Transverse colon (tissue), 4 donors: ENCODE results near the gene COL20A1. TPM values are rescaled to one million over a fixed set of nuclear protein-coding genes. Genes with fewer than 3 reads are reported as not detected.

ENCODE experiments used
- DNase-seq: peaks from one replicate; pipeline ENCODE4 v3.0.0-alpha.2; 2019
- H3K27ac ChIP-seq, 4 donors: fragments of 200-600 bp; sonication (generic); 2 replicates each; pipeline ENCODE4 v1.5.1; 2016 to 2018; ENCODE audit warnings: inconsistent platforms in 4 of 4
- H3K27me3 ChIP-seq: fragments of 200-600 bp; sonication (generic); 2 replicates; pipeline ENCODE4 v1.5.1; 2017; ENCODE audit warnings: inconsistent platforms
- H3K36me3 ChIP-seq, 4 donors: fragments of 200-600 bp; sonication (generic); 2 replicates each; pipeline ENCODE4 v1.5.1; 2017 to 2019; ENCODE audit warnings: inconsistent platforms in 4 of 4
- H3K4me1 ChIP-seq, 4 donors: fragments of 200-600 bp; sonication (generic); 2 replicates each; pipeline ENCODE4 v1.5.1; 2017 to 2020; ENCODE audit warnings: inconsistent platforms in 4 of 4
- H3K4me3 ChIP-seq, 4 donors: fragments of 200-600 bp; sonication (generic); 1 replicate in 1 of 4; 2 replicates in 3 of 4; pipeline versions ENCODE4 v1.5.1 to v1.6.1; 2017 to 2019; ENCODE audit warnings: inconsistent platforms in 4 of 4
- H3K9me3 ChIP-seq, 2 donors: fragments of 200-600 bp; sonication (generic); 2 replicates each; pipeline ENCODE4 v1.5.1; 2017 to 2019; ENCODE audit warnings: inconsistent platforms in 2 of 2
- EP300 ChIP-seq: sonication (generic); formaldehyde crosslinking; IDR thresholded peaks from one replicate; pipeline ENCODE4 v1.6.1; 2017; ENCODE audit warnings: antibody characterized with exemption, low read depth
- POLR2A ChIP-seq: fragments of 450-650 bp; IDR thresholded peaks from one replicate; pipeline ENCODE4 v1.6.1; 2016; ENCODE audit warnings: antibody characterized with exemption, mild to moderate bottlenecking, moderate library complexity
- POLR2AphosphoS5 ChIP-seq, 3 donors: sonication (generic); formaldehyde crosslinking; IDR thresholded peaks; one replicate each; pipeline ENCODE4 v1.6.1; 2016; ENCODE audit warnings: antibody characterized with exemption in 3 of 3
- WGBS, 2 donors: methylation state at CpG; one replicate each; pipeline ENCODE4 v1.1.5; 2018; ENCODE audit warnings: low coverage in 1 of 2; 5-methylcytosine and 5-hydroxymethylcytosine counted together
- in situ Hi-C, 4 donors: fragments of 200-750 bp; cut with MboI; loops; one replicate each; pipeline versions ENCODE4 v1.15.0 to v1.15.1; 2017; ENCODE audit warnings: low sequenced_read_pairs in 3 of 4, low pct_ligation_motif_present in 1 of 4, low pct_unique_long_range_greater_than_20kb in 1 of 4
- intact Hi-C: fragments of 100-400 bp; cut with DNase I; formaldehyde crosslinking; loops from one replicate; pipeline ENCODE4 v1.15.1; 2023; ENCODE audit warnings: low total_unique reads
- total RNA-seq, 4 donors: library from RNA; depleted of rRNA; stranded (reverse); fragments of >200 nt; gene quantifications; one replicate each; pipeline ENCODE4 v1.1.0, GENCODE V29; 2016
- TF ChIP-seq, protein P1 (sequence below), 5 experiments: fragments of 200-600 bp in 3 of 5; fragments of 450-650 bp in 2 of 5; sonication (generic) in 3 of 5; IDR thresholded peaks; 1 replicate in 2 of 5; 2 replicates in 3 of 5; pipeline ENCODE4 v1.5.1; 2016 to 2017; ENCODE audit warnings: antibody characterized with exemption in 5 of 5, inconsistent platforms in 3 of 5, mild to moderate bottlenecking in 2 of 5, moderate library complexity in 1 of 5

COL20A1 gene
- total RNA-seq: 10 to 100 TPM in 1 of 4 donors, not detected in 3; 43.8 TPM

DNA sequence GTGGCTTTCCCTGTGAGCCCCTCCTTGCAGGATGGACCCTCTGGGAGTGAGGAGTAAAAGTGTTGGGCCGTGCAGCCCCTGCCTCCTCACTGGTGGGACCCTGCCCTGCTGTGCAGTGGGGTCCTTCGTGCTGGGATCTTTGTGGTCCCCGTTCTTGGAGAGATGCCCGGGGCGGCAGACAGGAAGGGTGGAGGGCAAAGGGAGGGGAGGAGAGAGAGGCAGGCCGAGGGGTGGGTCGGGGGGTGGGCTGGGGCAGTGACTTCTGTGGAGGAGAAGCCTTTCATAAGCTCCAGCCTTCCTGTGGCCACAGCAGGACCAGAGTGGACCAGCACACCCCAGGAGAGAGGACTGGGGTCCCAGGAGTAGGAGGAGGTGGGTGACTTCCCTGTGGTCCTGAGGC, at the start of gene COL20A1:
TSS of gene COL20A1 (plus strand) at position 283 of the 400 bp plus-strand sequence. CDS start 1,922 bp downstream, outside the sequence.
- H3K4me1 ChIP-seq: peaks cover 0 to 5% (median 0%) of the 10 kb centered on the region in 4 donors
- peaks cover 0 to 3% (median 0%) of the 10 kb centered on the region in 4 donors for H3K36me3 ChIP-seq
- H3K27me3 ChIP-seq: peaks cover 50% of the 10 kb centered on the region
- no peak within 1 kb of the TSS for H3K4me3 ChIP-seq
- H3K9me3 ChIP-seq: no peaks in the 10 kb centered on the region
- no peak for DNase-seq
- TF ChIP-seq, protein P1, sequence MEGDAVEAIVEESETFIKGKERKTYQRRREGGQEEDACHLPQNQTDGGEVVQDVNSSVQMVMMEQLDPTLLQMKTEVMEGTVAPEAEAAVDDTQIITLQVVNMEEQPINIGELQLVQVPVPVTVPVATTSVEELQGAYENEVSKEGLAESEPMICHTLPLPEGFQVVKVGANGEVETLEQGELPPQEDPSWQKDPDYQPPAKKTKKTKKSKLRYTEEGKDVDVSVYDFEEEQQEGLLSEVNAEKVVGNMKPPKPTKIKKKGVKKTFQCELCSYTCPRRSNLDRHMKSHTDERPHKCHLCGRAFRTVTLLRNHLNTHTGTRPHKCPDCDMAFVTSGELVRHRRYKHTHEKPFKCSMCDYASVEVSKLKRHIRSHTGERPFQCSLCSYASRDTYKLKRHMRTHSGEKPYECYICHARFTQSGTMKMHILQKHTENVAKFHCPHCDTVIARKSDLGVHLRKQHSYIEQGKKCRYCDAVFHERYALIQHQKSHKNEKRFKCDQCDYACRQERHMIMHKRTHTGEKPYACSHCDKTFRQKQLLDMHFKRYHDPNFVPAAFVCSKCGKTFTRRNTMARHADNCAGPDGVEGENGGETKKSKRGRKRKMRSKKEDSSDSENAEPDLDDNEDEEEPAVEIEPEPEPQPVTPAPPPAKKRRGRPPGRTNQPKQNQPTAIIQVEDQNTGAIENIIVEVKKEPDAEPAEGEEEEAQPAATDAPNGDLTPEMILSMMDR (IDR thresholded peaks at IDR 0.05): no peak
- TF ChIP-seq EP300: no peak
- no peak for TF ChIP-seq POLR2AphosphoS5 (IDR thresholded peaks at IDR 0.05)
- no peak for TF ChIP-seq POLR2A
- in situ Hi-C loops: no loop called here
- 28% methylated on average over 7 of the region's 7 CpGs; no CpG with 5 or more reads in 1 of the 2 donors for WGBS, 2 donors
- intact Hi-C loops: no loop called here
- no peak within 1 kb of the TSS for H3K27ac ChIP-seq

DNA sequence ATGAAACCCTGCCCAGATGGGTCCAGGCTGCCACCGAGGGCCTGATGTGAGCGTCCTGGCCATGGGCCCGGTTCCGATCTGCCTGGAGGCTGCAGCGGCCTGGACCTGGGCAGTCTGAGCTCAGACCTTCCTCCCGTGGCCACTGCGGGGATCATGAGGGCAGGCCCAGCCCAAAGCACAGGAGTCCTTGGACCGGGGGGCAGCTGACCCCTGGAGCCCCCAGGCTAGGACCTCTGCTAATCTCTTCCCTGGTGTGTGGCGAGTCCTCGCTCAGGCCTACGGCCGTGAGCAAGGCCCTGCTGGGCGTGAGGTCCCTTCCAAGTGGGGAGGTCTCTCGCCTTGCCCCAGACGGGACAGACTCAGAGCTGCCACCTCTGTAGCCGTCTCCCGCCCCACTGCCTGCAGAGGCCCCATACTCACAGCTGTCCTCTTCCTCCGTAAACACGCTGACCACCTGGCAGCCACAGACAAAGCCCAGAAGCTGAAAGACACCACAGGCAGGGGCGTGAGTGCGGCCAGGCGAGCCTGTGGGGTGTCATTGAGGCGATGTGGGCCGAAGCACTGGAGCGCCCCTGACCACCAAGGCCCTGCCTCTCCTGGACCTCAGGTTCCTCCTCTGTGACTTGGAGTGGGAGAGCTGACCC, 49.3 kb upstream of the COL20A1 start:
- intact Hi-C loops: no loop called here
- Histone ChIP-seq H3K4me3 (no peak overlapping the region), H3K27ac (no peak overlapping the region), H3K36me3 (no peaks in the 10 kb centered on the region), H3K27me3 (peaks cover 29% of the 10 kb centered on the region), H3K4me1 (no peaks in the 10 kb centered on the region), H3K9me3 (no peaks in the 10 kb centered on the region)
- 82% methylated on average over 23 of the region's 25 CpGs; no CpG with 5 or more reads in 1 of the 2 donors for WGBS, 2 donors
- DNase-seq: no peak
- in situ Hi-C loops: no loop called here
- TF ChIP-seq POLR2AphosphoS5 (IDR thresholded peaks at IDR 0.05): no peak

- no peak for DNase-seq
- intact Hi-C loops: no loop called here
- H3K36me3 ChIP-seq: no peaks in the 10 kb centered on the region
- in situ Hi-C loops: no loop called here
- H3K4me1 ChIP-seq: no peaks in the 10 kb centered on the region
- H3K27ac ChIP-seq: no peak overlapping the region
- 75% methylated on average over 7 of the region's 10 CpGs; no CpG with 5 or more reads in 1 of the 2 donors for WGBS, 2 donors
- TF ChIP-seq, protein P1 (IDR thresholded peaks at IDR 0.05): no peak
- no peak for TF ChIP-seq POLR2AphosphoS5 (IDR thresholded peaks at IDR 0.05)
- no peak for TF ChIP-seq POLR2A
- TF ChIP-seq EP300: no peak
- peaks cover 37% of the 10 kb centered on the region for H3K27me3 ChIP-seq
- H3K9me3 ChIP-seq: no peaks in the 10 kb centered on the region
- H3K4me3 ChIP-seq: no peak overlapping the region
Measured at GRCh38 chr20:63244468-63244867, 48.5 kb upstream of the COL20A1 start.

GRCh38 chr20:63246490-63247288, 46.3 kb upstream of the COL20A1 start:
- DNase-seq: no peak
- H3K4me1 ChIP-seq: no peaks in the 10 kb centered on the region
- H3K4me3 ChIP-seq: no peak overlapping the region
- in situ Hi-C loops (no loop called here), intact Hi-C loops (no loop called here)
- no peak overlapping the region for H3K27ac ChIP-seq
- WGBS, 2 donors: 55% methylated on average over 44 of the region's 50 CpGs; no CpG with 5 or more reads in 1 of the 2 donors
- H3K36me3 ChIP-seq: no peaks in the 10 kb centered on the region
- H3K9me3 ChIP-seq: no peaks in the 10 kb centered on the region
- TF ChIP-seq, protein P1 (IDR thresholded peaks at IDR 0.05): no peak
- TF ChIP-seq POLR2A (no peak), POLR2AphosphoS5 (IDR thresholded peaks at IDR 0.05) (no peak), EP300 (no peak)
- H3K27me3 ChIP-seq: peaks cover 46% of the 10 kb centered on the region
